ENCODE data around the gene BARHL2. TPM values are rescaled to one million over a fixed set of nuclear protein-coding genes. Genes with fewer than 3 reads are reported as not detected.

The BARHL2 gene
- total RNA-seq, 2 donors from 2014 or later: not detected

DNA sequence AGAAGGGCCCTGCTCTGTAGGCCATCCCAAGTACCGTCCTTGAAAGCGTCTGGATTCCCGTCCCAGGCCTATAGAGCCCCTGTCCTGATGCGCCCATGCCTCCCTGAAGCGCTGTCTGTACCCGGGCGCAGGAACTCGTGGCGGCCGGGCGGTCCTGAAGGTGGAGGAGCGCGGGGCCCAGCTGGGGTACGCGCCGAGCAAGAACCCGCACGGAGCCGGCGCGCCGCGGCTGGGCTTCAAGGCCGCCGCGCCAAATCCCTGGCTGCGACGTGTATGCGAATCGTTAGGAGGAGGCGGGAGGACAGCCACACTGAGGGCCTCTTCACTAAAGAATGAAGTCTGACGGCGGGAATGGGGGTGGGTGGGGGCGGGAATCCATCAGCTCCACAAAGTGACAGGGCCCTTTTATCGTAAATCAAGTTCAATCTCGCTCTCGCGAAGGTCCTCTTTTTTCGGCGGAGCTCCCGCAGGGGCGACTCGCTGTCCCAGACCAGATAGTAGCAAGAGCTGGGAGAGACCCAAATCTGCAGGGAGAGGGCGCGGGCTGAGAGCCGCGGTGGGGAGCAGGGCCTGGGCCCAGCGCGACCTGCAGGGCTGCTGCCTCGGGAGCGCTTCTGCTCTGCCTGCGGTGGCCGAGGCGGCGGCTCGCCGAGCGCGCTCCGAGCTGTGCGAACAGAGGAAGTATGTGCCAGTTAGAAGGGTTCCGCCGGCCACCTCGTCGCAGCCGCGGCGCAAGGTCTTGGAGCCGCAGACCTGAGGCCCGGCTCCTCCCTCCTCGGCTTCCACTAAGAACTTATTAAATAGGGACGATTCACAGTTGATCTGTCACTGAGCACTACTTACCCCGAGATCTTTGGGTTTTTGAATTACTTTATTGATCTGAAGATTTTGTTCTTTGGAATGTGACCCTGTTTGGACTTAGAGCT, 10.4 kb downstream of the BARHL2 start:
- DNase-seq (ENCODE audit: low spot score in 2 of 2): no peak
- Mint-ChIP-seq H3K36me3 (peaks cover 5 to 20% of the 10 kb centered on the region in 2 donors), H3K27ac (no peak overlapping the region), H3K9me3 (no peaks in the 10 kb centered on the region)
- ATAC-seq: peak in 1 of 2 donors; percentile 73

DNA sequence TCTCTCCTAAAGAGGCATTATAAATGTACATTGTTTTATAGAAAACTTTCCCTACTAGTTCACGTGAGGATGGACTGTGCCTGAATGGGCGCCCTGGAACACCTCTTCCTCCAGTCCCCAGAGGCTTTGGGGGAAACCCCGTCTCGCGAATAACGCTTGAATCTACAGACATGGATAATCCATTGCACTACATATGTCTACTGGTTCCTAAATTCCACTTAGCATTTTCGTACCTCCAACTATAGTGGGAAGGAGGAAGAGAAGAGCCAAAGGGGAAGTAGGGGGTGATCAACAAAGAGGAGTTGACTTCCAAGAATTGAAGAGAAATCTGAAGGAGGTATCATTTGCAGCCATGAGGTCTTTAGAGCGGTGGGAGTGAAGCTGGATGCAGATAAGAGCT, 11.1 kb downstream of the BARHL2 start:
- no peaks in the 10 kb centered on the region for H3K9me3 Mint-ChIP-seq
- ATAC-seq: no peak

GRCh38 chr1:90704817-90705216, 12.3 kb downstream of the BARHL2 start:
- Mint-ChIP-seq H3K27ac (no peak overlapping the region), H3K36me3 (peaks cover 5 to 18% of the 10 kb centered on the region in 2 donors), H3K9me3 (no peaks in the 10 kb centered on the region)
- DNase-seq (ENCODE audit: low spot score in 2 of 2): no peak
- ATAC-seq: no peak

More for the DNA sequence above, 11.1 kb downstream of the BARHL2 start:
- DNase-seq (ENCODE audit: low spot score in 2 of 2): no peak
- Mint-ChIP-seq H3K27ac (no peak overlapping the region), H3K36me3 (peaks cover 5 to 20% of the 10 kb centered on the region in 2 donors)

GRCh38 chr1:90694846-90695245, 22.3 kb downstream of the BARHL2 start:
- DNase-seq (ENCODE audit: low spot score in 2 of 2) (no peak), ATAC-seq (no peak)
- no peaks in the 10 kb centered on the region for H3K9me3 Mint-ChIP-seq
- H3K36me3 Mint-ChIP-seq: no peaks in the 10 kb centered on the region
- no peak overlapping the region for H3K27ac Mint-ChIP-seq

- Mint-ChIP-seq H3K9me3 (no peaks in the 10 kb centered on the region), H3K27ac (no peak overlapping the region), H3K36me3 (no peaks in the 10 kb centered on the region)
- ATAC-seq: no peak
- DNase-seq (ENCODE audit: low spot score in 2 of 2): no peak
These were observed 29.4 kb downstream of the BARHL2 start for GRCh38 chr1:90687747-90688146.

GRCh38 chr1:90675161-90675847, 41.8 kb downstream of the BARHL2 start:
- Mint-ChIP-seq H3K9me3 (peaks cover 18 to 20% of the 10 kb centered on the region in 2 donors), H3K27ac (no peak overlapping the region), H3K36me3 (peaks cover 0 to 18% of the 10 kb centered on the region in 2 donors)
- ATAC-seq (no peak), DNase-seq (ENCODE audit: low spot score in 2 of 2) (no peak)

GRCh38 chr1:90671741-90672140, 45.4 kb downstream of the BARHL2 start:
- Mint-ChIP-seq H3K27ac (no peak overlapping the region), H3K36me3 (peaks cover 0 to 18% of the 10 kb centered on the region in 2 donors), H3K9me3 (peaks cover 15 to 17% of the 10 kb centered on the region in 2 donors)
- DNase-seq (ENCODE audit: low spot score in 2 of 2) (no peak), ATAC-seq (no peak)

DNA sequence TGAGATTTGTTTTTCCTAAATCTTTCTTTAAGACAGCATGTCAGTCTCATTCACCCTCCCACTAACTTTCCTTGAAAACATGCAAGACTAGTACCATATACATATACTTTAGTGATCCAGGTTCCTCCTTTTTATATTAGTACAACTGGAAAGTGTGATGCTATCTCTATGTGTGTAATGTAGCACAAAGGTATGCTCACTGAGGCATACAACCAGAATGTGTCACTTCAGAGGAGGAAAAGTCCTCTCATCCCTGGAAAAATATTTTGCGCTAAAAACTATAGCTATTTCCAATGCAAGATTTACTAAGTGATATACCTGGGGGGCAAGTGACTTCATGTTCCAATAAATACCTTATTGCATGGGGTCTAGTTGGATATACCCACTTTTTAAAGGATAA, 45.9 kb downstream of the BARHL2 start:
- Mint-ChIP-seq H3K36me3 (peaks cover 0 to 16% of the 10 kb centered on the region in 2 donors), H3K9me3 (peaks cover 15 to 17% of the 10 kb centered on the region in 2 donors), H3K27ac (no peak overlapping the region)
- ATAC-seq (no peak), DNase-seq (ENCODE audit: low spot score in 2 of 2) (no peak)
